DMS 273 treated with DMSO at 0.1 percent for 48 hours (cell line): Measurements from ENCODE around the gene APBB2.

Experiments
- DNase-seq: peaks from one replicate; lab custom pipeline; 2025; lab: John Stamatoyannopoulos, UW

The APBB2 gene

GRCh38 chr4:40971338-40971737, 243.0 kb downstream of the APBB2 start:
- DNase-seq = no peak

- no peak for DNase-seq
Measured at GRCh38 chr4:40969501-40969900, 244.8 kb downstream of the APBB2 start.

GRCh38 chr4:40967550-40967949, 246.8 kb downstream of the APBB2 start:
- no peak for DNase-seq

- DNase-seq = no peak
Measured at GRCh38 chr4:40966091-40966490, 248.3 kb downstream of the APBB2 start.

GRCh38 chr4:40963897-40964478, 250.4 kb downstream of the APBB2 start:
- DNase-seq = no peak

- no peak for DNase-seq
Measured at GRCh38 chr4:40962551-40963180, 251.7 kb downstream of the APBB2 start.

- no peak for DNase-seq
Measured at GRCh38 chr4:40960941-40961340, 253.4 kb downstream of the APBB2 start.

GRCh38 chr4:40957281-40957680, 257.1 kb downstream of the APBB2 start:
- DNase-seq = no peak

- no peak for DNase-seq
Measured at GRCh38 chr4:40956721-40957255, 257.6 kb downstream of the APBB2 start.

- DNase-seq = no peak
Measured at GRCh38 chr4:40954088-40954668, 260.2 kb downstream of the APBB2 start.

GRCh38 chr4:40953283-40954087, 260.9 kb downstream of the APBB2 start:
- DNase-seq = no peak

GRCh38 chr4:40952672-40953071, 261.7 kb downstream of the APBB2 start:
- DNase-seq = no peak

GRCh38 chr4:40952217-40952616, 262.1 kb downstream of the APBB2 start:
- no peak for DNase-seq

GRCh38 chr4:40951026-40951425, 263.3 kb downstream of the APBB2 start:
- no peak for DNase-seq

GRCh38 chr4:40949358-40950100, 264.8 kb downstream of the APBB2 start:
- no peak for DNase-seq

- no peak for DNase-seq
Measured at GRCh38 chr4:40948014-40948413, 266.3 kb downstream of the APBB2 start.

GRCh38 chr4:40946652-40947051, 267.7 kb downstream of the APBB2 start:
- no peak for DNase-seq

- no peak for DNase-seq
Measured at GRCh38 chr4:40940756-40941155, 273.6 kb downstream of the APBB2 start.

GRCh38 chr4:40940317-40940741, 274.0 kb downstream of the APBB2 start:
- DNase-seq = no peak

- DNase-seq = no peak
Measured at GRCh38 chr4:40939856-40940255, 274.5 kb downstream of the APBB2 start.

GRCh38 chr4:40938337-40938736, 276.0 kb downstream of the APBB2 start:
- DNase-seq = no peak
